Liver (tissue), 3 donors: Measurements from ENCODE around the gene ZNF335.

ENCODE experiments used
- ATF3 ChIP-seq: IDR thresholded peaks from 2 replicates; pipeline ENCODE4 v1.6.1; 2016; ENCODE audit warnings: antibody characterized with exemption
- CTCF ChIP-seq: fragments of 150-350 bp; IDR thresholded peaks from 2 replicates; pipeline ENCODE4 v1.5.1; 2017; ENCODE audit warnings: improper control_type of control experiment, low read depth, low read length; ENCODE audit not compliant: missing input control
- EGR1 ChIP-seq, 2 donors: IDR thresholded peaks; 2 replicates each; pipeline ENCODE4 v1.6.1; 2016 to 2018; ENCODE audit warnings: antibody characterized with exemption in 2 of 2, low read depth in 2 of 2
- MAX ChIP-seq: IDR thresholded peaks from 2 replicates; pipeline ENCODE4 v1.6.1; 2016; ENCODE audit warnings: antibody characterized with exemption
- TAF1 ChIP-seq: conservative IDR thresholded peaks from 2 replicates; pipeline ENCODE4 v1.6.1; 2016; ENCODE audit warnings: antibody characterized with exemption, mild to moderate bottlenecking
- donor health status: healthy.
- donor health status: healthy.

DNA sequence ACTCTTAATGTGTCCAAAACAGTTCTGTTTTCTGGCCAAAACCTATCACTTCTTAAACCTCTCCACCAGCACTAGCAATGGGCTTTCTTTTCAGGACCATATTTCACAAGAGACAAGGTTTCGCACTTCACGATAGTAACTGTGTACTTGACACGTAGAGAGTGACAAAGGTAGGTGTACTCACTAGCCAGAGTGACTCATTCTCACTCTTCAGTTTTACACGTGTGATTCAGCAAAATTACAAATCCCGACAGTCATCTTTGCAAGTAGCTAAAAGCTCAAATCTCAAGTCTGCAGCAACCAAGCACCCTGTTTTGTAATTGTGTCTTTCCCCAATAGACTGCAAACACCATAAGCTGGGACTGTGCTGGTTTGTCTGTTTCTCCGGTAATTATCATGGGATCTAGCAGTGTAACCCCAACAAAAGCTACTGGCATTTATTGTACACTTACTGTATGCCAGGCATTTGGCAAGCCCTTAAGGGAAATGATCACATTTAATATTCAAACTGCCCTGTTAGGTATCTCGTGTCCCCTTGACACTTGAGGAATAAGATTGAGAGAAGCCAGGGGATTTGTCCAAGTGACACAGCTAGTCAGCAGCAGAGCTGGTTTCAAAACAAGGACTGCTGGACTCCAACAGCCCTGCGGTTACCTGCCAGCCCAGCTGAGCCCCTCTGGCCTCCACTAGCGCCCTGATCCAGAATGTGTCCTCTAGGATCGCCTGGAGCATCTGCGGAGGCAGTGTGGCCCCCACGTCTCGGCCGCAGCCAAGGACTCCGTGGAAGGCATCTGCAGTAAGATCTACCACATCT is 27.6 kb downstream of the ZNF335 start:
- TF ChIP-seq CTCF: no peak
- TF ChIP-seq TAF1: no peak
- no peak for TF ChIP-seq EGR1 (IDR thresholded peaks at IDR 0.05; ENCODE audit: low read depth in 2 of 2)
- TF ChIP-seq ATF3: no peak
- no peak for TF ChIP-seq MAX
